Kidney tubule cell (primary cell): ENCODE data around the gene TSPAN19.
A peak's percentile ranks its signal among the peaks of the same experiment; 100 is the strongest.
"Not testable (repeated sequence)": the region's sequence is repeated elsewhere in the genome, so short reads cannot be mapped to it uniquely, and the experiment has no call there.

ENCODE experiments used
- DNase-seq: peaks from one replicate; pipeline ENCODE4 v3.0.0-alpha.2; 2018; ENCODE audit warnings: low spot score

The TSPAN19 gene

DNA sequence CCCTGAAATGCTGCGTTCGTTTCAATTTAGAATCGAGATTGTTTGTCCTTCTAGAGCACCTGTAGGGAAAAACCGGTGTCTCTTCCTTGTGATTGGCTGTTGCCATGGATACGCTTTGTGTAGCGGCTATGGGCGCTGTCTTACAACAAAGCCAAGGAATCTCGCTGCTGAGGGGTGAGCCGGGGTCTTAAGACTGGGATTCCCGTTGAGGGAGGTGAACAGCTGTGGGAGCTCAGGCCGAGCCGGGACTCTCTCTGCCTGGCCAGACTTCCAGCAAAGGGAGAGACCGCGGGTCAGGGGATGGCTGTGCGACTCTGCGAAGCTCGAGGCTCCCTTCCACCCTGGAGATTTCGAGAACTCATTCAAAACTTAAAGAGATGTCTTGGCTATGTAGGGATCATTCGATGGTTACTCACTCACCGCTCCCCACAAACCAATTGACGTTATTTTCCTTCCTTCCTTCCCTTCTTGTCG, at the start of gene TSPAN19, which contains the start of gene LRRIQ1:
TSPAN19 (minus strand) TSS at position 44 of the 474 bp plus-strand sequence. CDS start 6,331 bp downstream, outside the sequence.
LRRIQ1 (plus strand) TSS at position 118 of the 474 bp plus-strand sequence. CDS start 1,826 bp downstream, outside the sequence.
- DNase-seq = peak; percentile 93

DNA sequence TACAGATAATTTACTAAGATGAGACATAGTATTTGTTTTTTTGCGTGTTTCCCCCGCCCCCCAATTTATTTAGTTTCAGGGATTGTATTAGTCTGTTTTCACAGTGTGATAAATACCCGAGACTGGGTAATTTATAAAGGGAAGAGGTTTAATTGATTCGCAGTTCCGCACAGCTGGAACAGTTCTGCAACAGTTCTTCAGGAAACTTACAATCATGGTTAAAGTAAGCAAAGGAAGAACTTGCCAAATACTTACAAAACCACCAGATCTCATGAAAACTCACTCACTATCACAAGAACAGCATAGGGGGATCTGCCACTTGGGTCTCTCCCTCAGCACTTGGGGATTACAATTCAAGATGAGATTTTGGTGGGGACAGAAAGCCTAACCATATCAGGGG, 49.0 kb upstream of the TSPAN19 start:
- no peak for DNase-seq

DNA sequence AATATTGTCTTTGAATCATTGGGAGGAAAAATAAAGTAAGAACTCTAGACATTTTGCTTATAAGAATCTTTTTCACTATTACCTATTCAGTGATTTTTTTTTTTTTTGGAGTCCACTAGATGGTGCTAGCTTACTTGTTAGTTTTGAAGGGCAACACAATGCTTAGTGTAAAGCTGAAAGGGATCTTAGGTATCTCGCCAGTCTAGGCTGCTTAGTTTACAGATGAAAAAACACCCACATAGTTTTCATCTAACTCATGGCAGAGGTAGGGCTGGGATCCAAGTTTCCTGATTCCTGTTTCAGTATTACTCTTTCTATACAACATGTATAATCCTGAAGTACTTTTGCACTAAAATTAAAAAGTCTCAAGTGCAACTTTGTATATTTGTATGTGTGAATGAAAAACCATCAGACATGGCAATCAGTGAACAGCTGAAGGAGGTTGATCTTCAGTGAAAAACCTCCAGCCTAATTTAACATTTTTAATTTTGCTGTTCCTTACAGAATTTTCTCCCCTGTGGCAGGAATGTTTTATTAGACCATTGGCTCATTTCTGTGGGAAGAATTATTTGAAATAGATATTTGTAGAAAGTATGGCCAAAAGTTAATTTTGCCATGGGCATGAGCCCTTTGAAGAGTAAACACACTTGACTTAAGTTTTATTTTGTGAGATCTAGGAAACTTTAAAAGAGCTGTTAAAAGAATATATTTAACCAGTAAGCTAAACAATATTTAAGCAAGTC, 40.8 kb upstream of the TSPAN19 start:
- DNase-seq = peak; percentile 94

DNA sequence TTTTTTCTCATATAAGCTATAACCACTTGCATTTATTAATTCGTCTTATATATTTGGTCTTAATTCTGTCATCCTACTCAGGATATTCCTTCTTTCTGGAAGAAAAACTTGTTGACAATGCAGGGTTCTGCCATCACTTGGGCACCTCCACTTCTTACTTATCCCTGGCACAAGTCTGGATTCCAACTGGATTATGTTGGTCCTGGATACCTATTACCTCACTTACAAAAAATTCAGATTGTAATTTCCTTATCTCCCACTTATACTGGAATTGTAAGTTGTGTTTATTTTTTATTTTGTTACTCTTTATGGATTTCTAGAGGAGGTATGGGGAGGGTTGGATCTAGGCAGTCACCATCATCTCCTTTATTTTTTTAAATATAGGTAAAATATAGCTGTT, 36.7 kb upstream of the TSPAN19 start:
- peak; percentile 11 for DNase-seq

DNA sequence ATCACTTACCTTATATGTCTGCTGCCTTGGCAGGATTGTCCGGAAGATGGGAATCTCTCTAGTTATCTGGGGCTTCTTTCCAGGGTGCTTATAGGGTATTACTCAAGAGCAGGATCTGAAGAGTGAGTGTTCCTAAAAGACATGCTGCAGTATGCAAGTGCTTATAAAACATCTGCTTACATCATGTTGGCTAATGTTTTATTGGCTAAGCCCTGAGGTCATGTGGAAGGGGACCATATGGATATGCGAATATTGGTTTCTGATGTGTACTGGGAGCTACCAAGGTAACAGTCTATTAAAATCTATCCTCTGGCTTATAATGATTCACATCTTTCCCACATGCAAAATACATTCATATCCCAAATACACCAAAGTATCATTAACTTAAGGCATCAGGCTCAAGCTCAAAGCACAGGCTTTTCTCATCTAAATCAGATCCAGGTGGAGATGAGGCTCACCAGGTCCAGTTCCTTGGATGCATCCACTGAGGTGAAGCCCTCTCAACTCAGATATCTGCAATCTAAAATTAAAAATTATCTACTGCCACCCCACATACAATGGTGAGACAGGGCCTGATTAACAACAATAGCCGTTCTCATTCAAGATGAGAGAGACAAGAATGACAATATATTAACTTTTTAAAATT, 29.9 kb upstream of the TSPAN19 start:
- DNase-seq = no peak

DNA sequence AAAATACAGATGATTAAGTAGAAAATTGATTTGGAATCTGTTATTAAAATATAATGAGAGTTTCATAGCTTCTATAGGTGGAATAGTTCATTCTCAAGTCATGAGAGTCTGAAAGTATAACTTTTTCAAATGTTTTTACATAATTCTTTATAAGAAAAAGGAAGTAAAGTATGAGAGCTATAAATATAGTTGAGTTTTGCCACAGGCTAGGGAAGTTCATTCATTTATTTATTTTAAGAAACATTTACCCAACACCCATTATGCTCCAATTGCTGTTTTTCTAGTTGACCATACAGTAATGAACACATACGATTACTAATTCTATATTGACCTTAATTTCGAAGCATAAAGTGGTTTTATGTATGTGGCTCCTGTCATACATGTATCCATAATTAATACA, 24.8 kb upstream of the TSPAN19 start:
- DNase-seq = no peak

DNA sequence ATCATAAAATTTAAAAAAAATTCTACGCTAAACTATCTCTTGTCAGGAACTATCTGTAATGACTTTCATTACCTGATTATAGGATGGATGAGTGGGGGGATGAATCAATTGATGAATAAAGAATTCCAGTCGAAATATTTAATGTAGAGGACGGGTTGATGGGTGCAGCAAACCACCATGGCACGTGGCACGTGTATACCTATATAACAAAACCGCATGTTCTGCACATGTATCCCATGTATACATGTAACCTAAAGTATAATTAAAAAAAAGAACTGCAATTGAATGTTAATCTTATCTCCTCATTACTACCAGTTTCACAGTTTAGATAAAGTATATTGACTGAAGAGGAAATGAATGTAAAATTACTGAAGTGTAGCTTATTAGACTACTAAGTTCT, 23.5 kb upstream of the TSPAN19 start:
- no peak for DNase-seq

DNA sequence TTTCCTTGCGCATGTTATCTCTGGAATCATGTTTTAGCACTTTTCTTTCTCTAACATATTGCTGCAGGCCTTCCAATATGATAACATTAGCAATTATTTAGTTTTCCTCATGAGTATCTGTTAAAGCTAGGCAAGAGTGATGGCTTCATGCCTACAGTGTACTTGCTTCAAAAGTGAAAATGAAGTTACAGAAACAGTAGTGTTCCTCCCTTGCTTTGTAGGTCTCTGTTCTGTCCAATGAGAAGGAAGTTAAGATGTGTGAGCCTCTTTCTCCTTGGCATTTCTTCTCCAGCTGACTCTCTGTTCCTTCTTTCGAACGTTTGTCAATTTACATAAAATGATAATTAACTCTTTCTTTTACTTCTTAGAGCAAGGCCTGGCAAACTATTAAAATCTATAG, 22.3 kb upstream of the TSPAN19 start:
- no peak for DNase-seq

DNA sequence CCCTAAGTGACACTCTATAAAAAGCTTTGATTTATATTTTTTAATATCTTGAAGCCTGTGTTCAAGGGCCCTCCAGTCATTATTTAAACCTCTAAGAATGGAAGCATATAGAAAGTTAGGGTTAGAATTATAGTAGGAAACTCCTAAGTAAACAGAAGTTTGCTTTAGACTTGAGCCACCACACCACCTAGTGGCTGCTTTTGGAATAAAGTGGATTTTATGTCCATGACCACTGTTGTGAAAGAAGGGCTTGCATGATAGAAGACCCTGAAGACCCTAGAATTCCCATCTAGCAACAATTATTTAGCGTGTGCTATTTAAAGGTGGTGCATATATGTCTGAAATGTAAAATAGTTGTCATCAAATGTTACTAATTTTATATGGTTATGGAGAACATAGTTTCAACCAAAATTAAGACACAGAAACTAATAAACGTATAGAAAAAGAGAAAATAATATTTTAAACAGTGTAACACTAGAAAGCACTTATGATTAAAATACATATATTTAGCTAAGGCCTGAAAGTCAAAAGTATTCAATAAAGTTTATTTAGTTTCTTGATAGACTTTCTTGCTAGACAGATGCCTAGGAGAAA, 21.4 kb upstream of the TSPAN19 start:
- DNase-seq = peak; percentile 43

DNA sequence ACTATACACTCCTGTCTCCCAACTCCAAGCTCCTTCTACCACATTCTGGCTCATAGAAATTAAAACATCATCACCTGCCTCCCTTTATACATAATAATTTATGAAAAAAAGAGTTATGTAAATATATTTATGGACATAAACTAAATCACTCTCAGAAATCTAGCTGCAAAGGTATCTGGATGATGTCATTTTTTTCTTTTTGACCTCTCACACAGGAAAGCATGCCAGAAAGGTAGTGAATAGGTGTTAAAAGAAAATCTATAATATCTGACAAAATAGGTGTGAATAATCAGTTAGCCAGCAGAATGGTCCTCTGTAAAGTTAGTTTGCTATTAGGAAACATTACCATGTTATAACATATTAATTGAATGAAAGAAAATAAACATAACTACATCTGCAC, 7.8 kb upstream of the TSPAN19 start:
- DNase-seq = no peak

DNA sequence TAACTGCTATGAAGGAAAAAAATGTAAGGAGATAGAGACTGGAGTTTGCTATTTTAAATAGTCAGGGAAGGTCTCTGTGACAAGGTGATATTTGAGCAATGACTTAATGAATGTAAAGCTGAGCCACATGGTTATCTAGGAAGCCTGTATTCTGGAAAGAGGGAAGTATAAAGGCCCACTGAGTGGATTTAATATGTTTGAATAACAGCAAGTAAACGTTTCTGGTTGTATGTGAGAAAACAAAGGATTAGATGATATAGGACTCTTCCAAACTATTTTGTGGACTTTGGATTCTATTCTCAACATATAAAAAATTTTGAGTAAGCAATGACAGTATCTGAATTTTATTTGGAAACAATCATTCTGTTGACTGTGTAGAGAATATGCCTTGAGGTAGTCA, 5.3 kb upstream of the TSPAN19 start:
- DNase-seq = no peak

DNA sequence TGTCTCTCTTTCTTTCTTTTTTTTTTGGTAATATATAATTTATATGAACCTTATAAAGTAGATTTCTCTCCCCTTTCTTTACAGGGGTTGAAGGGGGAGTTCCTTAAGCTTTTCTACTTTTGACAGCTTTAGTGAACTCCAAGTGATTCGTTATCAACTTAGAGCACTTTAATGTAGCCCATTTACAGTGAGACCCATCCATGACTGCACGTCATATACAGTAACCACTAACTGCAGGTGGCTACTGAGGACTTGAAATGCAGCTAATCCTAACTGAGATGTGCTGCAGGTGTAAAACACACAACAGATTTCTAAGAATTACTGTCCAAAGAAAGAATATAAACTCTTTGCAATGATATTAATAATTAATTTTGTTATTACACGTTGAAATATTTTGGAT, 656 bp upstream of the TSPAN19 start:
- DNase-seq = peak; percentile 18

DNA sequence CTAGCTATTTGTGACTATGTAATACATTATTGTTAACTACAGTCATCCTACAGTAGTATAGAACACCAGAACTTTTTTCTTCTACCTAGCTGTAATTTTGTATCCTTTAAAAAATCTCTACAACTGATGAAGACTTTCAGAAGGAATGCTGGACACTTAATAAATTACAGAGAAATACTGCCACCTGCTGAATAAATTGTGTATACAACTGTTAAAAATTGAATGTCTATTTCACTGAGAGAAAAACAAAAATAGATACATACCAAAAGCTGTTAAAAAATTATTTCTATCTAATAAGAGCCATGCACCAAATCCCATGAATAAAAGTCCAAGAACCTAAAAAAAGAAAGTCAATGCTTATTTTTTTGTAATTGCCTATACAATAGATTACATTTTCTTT, 6.6 kb downstream of the TSPAN19 start:
- peak; percentile 40 for DNase-seq

DNA sequence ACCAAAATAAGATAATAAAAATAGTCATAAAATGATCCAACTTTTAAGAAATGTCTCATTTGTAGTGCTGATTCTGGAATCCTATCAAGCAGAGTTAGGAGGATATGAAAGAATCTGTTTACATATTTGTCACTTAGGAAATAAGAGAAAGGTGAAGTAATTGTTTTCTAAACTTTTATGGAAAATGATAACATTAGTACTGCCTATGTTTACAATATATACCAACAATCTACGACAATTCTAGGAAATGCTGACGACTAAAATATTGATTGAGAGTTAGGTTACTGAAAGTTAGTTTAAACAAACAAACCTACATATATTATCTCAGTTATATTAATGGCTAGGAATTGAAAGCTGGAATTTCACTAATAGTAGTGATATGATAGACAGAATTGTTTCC, 18.0 kb downstream of the TSPAN19 start:
- DNase-seq = no peak

DNA sequence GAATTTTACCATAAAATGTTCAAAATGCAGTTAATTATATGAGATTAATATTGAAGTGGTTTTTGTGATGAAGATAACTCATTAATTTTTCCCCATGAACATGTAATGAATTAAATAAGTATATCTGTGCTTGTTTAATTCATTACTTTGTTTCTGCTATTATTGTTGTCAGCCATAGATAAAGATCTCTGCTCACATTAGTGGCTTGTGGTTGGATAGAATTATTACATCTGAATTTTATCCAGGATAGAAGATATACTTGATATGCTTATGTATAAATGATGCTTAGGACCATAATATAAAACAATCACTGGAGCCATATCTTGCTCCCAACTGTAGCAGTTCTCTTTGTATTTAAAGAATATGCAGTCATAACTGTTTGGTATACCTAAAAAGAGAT, 18.5 kb downstream of the TSPAN19 start:
- no peak for DNase-seq

DNA sequence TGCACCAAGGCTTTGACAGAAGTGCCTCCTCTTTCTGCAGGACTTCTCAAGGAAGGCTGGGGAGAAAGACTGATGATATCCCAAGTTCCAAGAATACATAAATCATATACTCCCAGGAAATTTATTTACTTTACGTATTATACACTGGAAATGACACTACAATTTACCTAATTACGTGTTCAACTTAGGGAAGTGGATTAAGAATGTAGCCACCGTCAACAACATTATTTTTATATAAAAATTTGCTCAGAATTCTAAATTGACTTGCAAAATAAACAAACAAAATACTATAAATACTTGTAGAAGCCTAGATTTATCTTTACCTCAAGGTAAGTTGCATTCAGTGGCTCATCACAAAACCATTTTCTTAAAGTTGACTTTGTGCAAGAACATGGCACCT, 18.9 kb downstream of the TSPAN19 start:
- DNase-seq = no peak

DNA sequence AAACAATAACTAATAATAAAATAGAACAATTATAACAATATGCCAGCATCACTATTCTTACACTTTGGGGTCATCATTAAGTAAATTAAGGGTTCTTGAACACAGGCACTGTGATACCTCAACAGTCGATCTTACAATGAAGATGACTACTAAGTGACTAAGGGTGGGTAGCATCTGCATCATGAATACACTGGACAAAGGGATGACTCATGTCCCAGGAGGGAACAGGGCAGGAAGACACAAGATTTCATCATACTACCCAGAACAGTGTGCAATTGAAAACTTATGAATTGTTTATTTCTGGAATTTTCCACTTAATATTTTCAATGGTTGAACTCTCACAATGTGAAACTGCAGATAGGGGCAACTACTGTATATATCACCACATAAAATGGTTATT, 19.7 kb downstream of the TSPAN19 start:
- DNase-seq = peak; percentile 86

DNA sequence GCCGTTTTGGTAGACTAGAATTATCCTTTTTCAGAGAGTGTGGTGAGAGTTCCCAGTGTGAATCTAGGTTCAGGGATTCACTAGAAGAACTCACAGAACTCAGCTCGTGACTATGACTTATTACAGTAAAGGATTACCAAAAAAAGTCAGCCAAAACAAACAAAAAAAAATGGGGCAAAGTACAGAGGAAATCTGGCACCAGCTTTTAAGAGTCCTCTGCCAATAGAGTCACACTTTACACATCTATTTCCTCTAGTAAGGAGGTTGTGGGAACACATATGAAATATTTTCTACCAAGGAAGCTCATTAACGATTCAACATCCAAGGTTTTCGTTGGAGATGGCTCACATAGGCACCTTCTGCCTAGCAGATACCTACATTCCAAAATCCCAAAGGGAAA, 28.2 kb downstream of the TSPAN19 start:
- peak; percentile 6 for DNase-seq

DNA sequence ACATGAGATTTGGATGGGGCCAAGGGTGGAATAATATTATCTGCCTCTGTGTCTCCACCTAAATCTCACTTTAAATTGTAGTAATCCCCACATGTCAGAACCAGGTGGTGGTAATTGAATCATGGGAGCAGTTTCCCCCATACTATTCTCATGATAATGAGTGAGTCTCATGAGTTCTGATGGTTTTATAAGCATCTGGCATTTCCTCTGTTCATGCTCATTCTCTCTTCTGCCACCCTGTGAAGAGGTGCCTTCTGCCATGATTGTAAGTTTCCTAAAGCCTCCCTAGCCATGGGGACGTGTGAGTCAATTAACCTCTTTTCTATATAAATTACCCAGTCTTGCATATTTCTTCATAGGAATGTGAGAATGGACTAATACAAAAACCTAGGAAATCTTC, 29.9 kb downstream of the TSPAN19 start:
- no peak for DNase-seq

DNA sequence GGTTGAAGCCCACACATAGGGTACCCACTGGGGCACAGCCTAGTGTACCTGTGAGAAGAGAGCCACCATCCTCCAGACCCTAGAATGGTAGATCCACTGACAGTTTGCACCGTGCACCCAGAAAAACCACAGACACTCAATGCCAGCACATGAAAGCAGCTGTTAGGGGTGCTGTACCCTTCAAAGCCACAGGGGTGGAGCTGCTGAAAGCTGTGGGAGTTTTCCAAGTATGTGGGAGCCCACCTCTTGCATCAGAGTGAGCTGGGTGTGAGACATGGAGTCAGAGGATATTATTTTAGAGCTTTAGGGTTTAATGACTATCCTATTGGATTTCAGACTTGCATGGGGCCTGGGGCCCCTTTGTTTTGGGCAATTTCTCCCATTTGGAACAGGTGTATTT, 30.5 kb downstream of the TSPAN19 start:
- no peak for DNase-seq

DNA sequence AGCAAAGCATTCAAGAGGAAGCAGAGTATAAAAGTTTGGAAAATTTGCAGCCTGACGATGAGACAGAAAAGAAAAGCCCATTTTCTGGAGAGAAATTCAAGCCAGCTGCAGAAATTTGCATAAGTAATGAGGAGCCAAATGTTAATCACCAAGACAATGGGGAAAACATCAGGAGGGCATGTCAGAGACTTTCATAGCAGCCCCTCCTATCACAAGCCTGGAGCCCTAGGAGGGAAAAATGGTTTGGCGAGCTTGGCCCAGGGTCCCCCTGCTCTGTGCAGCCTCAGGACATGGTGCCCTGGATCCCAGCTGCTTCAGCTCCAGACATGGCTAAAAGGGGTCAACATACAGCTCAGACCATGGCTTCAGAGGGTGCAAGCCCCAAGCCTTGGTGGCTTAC, 31.0 kb downstream of the TSPAN19 start:
- DNase-seq = not testable (repeated sequence)

DNA sequence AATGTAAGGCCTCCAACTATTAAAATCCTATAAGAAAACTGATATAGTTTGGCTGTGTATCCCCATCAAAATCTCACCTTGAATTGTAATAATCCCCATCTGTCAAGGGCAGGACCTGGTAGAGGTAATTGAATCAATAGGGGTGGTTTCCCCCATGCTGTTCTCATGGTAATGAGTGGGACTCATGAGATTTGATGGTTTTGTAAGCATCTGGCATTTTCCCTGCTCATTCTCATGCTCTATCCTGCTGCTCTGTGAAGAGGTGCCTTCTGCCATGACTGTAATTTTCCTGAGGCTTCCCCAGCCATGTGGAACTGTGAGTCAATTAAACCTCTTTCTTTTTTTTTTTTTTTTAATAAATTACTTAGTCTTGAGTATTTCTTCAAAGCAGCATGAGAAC, 31.9 kb downstream of the TSPAN19 start:
- no peak for DNase-seq

DNA sequence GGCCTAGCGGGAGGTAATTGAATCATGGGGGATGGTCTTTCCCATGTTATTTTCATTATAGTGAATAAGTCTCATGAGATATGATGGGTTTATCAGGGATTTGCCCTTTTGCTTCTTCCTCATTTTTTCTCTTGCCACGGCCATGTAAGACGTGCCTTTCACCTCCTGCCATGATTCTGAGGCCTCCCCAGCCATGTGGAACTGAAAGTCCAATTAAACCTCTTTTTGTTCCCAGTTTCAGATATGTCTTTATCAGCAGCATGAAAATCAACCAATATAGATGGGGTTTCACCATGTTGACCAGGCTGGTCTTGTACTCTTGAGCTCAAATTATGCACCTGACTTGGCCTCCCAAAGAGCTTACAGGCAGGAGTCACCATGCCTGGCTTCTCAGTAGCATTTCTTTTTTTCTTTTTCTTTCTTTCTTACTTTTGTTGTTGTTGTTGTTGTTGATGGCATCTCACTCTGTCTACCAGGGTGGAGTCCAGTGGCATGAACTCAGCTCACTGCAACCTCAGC, 33.2 kb downstream of the TSPAN19 start:
- no peak for DNase-seq
